Left kidney (tissue), 2 donors: Measurements from ENCODE around the gene ZFP36L1. TPM values are rescaled to one million over a fixed set of nuclear protein-coding genes. Genes with fewer than 3 reads are reported as not detected.

Experiments
- DNase-seq: peaks from one replicate; pipeline ENCODE4 v3.0.0-alpha.2; 2013
- polyA plus RNA-seq: library from polyadenylated mRNA; unstranded; fragments of 120-200 nt; gene quantifications from one replicate; pipeline ENCODE4 v1.2.1, GENCODE V29; 2013; ENCODE audit not compliant: insufficient read length

Gene ZFP36L1
- polyA plus RNA-seq, 1 donor = 258 TPM

DNA sequence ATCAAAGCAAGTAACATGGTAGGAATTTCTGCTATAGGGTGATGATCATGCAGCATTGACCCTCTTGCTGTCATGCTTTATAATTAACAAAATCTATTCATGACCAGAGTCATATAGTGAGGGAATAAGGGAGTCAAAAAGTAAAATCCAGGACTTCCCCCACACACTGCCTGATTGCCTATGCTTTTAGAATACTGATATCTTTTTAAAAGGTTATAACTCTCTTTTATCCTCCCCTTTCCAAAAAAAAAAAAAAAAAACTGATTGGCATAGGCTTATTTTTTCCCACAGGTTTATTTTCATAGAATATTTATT, 51.4 kb downstream of the ZFP36L1 start:
- no peak for DNase-seq

DNA sequence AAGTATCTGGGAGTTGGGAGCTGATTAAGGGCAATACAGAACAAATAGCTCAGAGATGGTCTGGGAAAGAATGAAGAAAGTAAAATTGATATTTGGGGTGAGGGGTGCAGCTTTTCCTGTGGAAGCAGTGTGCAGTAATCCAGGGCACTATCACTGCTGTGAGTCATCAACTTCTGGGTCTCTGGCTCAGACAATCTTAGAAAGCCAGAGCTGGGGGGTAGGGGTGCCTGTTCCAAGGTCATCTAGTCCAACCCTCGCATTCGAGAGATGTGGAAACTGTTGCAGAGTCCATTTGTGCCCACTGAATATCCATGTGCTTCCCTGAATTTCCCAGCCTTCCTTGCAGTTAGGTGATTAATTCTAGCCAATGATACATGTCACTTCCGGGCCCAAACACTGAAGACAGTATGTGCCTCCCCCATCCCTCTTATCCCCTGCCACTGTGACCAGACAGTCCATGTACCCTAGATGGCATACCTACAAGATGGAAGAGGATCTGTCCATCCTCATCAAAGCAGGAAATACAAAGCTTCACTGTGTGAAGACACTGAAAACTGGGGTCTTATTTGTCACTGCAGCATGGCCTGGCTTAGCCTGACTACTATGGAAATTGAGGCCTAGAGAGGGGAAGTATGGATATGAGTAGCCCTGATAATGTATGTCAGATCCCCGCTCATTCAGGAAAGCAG, 51.9 kb downstream of the ZFP36L1 start:
- no peak for DNase-seq

DNA sequence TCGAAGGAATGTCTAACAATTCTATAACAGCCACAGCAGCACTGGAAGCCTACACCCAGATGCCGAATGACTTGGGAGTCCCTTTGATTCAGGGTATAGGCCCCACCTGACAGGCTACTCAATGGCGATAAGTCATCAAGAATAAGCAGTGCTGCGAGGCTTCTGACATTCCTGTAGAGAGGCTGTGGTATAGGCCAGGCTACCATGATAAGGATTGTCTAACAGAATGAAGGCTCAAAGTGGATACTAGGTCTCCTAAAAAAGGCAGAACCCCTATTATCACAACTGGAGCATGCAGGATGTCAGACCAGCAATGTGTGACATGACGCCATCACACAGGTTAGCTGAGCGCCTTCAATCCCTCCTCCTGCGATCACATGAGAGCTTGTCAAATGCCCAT, 53.2 kb downstream of the ZFP36L1 start:
- DNase-seq = no peak

DNA sequence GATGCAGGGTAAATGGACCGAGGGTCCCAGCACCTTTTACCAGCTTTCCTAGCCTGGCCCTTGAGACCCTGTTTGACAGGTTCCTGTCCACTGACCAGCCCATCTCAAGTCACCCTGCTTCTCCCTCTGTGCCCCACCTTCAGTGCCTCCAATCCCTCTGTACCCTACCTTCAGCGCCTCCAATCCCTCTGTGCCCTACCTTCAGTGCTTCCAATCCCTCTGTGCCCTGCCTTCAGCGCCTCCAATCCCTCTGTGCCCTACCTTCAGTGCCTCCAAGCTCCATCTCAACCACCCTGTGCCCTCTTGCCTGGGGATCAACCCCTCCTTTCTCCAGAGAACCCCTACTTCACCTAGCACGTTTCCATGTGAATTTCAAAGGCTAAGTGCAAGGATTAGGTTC, 54.3 kb downstream of the ZFP36L1 start:
- no peak for DNase-seq

Other genes starting within 250 kb of the ZFP36L1 start
- 73.0 TPM for gene ACTN1, start 186.2 kb upstream of the ZFP36L1 start, polyA plus RNA-seq